GM12872 (cell line): ENCODE results near the gene MRPL27.

Experiments
- CTCF ChIP-seq: IDR thresholded peaks from 3 replicates; pipeline ENCODE4 v1.5.1; 2011; ENCODE audit warnings: low read depth, mild to moderate bottlenecking, low read length, moderate library complexity; ENCODE audit not compliant: insufficient read depth

Gene MRPL27

GRCh38 chr17:50365649-50366393 lies 7.2 kb downstream of the MRPL27 start:
- TF ChIP-seq CTCF = no peak

- no peak for TF ChIP-seq CTCF
These were observed 7.8 kb downstream of the MRPL27 start for GRCh38 chr17:50365165-50365564.

- TF ChIP-seq CTCF = no peak
These were observed 8.3 kb downstream of the MRPL27 start for GRCh38 chr17:50364715-50365114.

- TF ChIP-seq CTCF = no peak
These were observed 8.9 kb downstream of the MRPL27 start for GRCh38 chr17:50364061-50364458.

- no peak for TF ChIP-seq CTCF
These were observed 9.5 kb downstream of the MRPL27 start for GRCh38 chr17:50363217-50364060.

- no peak for TF ChIP-seq CTCF
These were observed 10.3 kb downstream of the MRPL27 start for GRCh38 chr17:50362661-50363060.

- peak; percentile 86 for TF ChIP-seq CTCF
These were observed 11.2 kb downstream of the MRPL27 start for GRCh38 chr17:50361561-50362480.
